Measurements from ENCODE around the gene NDUFS6. TPM values are rescaled to one million over a fixed set of nuclear protein-coding genes. Genes with fewer than 3 reads are reported as not detected.

Gene NDUFS6
- total and polyA plus RNA-seq, 2 of the 8 experiments (the other 6 are each of a cell fraction or from before 2014, with no cell fraction given) = 72.7 to 191 TPM

- TF ChIP-seq RBBP5 (IDR thresholded peaks at IDR 0.05; ENCODE audit: borderline replicate concordance, low read depth, low read length) (no peak), EZH2 (IDR thresholded peaks at IDR 0.05; ENCODE audit: low read depth, low read length, severe bottlenecking) (no peak)
Measured at GRCh38 chr5:1778138-1779020, 22.8 kb upstream of the NDUFS6 start (continued).
